ENCODE measurements around the gene TCAIM.
"Not testable (repeated sequence)": the region's sequence is repeated elsewhere in the genome, so short reads cannot be mapped to it uniquely, and the experiment has no call there.

TCAIM gene

GRCh38 chr3:44326515-44326914 is 12.1 kb upstream of the TCAIM start:
- ATAC-seq (replicated peaks; ENCODE audit: extremely low read depth, poor library complexity, severe bottlenecking) (no peak), DNase-seq (ENCODE audit: low spot score in 2 of 2) (no peak)
- Mint-ChIP-seq H3K9me3 (no peaks in the 10 kb centered on the region), H3K4me1 (no peaks in the 10 kb centered on the region), H3K27me3 (peaks cover 33% of the 10 kb centered on the region), H3K36me3 (ENCODE audit: insufficient read depth) (no peaks in the 10 kb centered on the region), H3K27ac (ENCODE audit: low read depth) (no peak overlapping the region), H3K4me3 (no peak overlapping the region)

- H3K9me3 Mint-ChIP-seq = no peaks in the 10 kb centered on the region
- no peaks in the 10 kb centered on the region for H3K4me1 Mint-ChIP-seq
- no peak overlapping the region for H3K4me3 Mint-ChIP-seq
- no peak for ATAC-seq (replicated peaks; ENCODE audit: extremely low read depth, poor library complexity, severe bottlenecking)
- H3K27ac Mint-ChIP-seq (ENCODE audit: low read depth) = no peak overlapping the region
- H3K36me3 Mint-ChIP-seq (ENCODE audit: insufficient read depth) = no peaks in the 10 kb centered on the region
- DNase-seq (ENCODE audit: low spot score in 2 of 2) = no peak
- peaks cover 55% of the 10 kb centered on the region for H3K27me3 Mint-ChIP-seq
These were observed 8.6 kb upstream of the TCAIM start for GRCh38 chr3:44329946-44330345.

- H3K27me3 Mint-ChIP-seq = peaks cover 55% of the 10 kb centered on the region
- DNase-seq (ENCODE audit: low spot score in 2 of 2) = no peak
- no peaks in the 10 kb centered on the region for H3K4me1 Mint-ChIP-seq
- no peak for ATAC-seq (replicated peaks; ENCODE audit: extremely low read depth, poor library complexity, severe bottlenecking)
- H3K4me3 Mint-ChIP-seq = no peak overlapping the region
- no peak overlapping the region for H3K27ac Mint-ChIP-seq (ENCODE audit: low read depth)
- no peaks in the 10 kb centered on the region for H3K36me3 Mint-ChIP-seq (ENCODE audit: insufficient read depth)
- no peaks in the 10 kb centered on the region for H3K9me3 Mint-ChIP-seq
These were observed 8.1 kb upstream of the TCAIM start for GRCh38 chr3:44330444-44330843.

GRCh38 chr3:44334326-44334725 is 4.2 kb upstream of the TCAIM start:
- Mint-ChIP-seq H3K4me1 (peaks cover 18% of the 10 kb centered on the region), H3K9me3 (no peaks in the 10 kb centered on the region), H3K4me3 (no peak overlapping the region), H3K36me3 (ENCODE audit: insufficient read depth) (peaks cover 18% of the 10 kb centered on the region), H3K27me3 (peaks cover 34% of the 10 kb centered on the region), H3K27ac (ENCODE audit: low read depth) (no peak overlapping the region)
- DNase-seq (ENCODE audit: low spot score in 2 of 2) (no peak), ATAC-seq (replicated peaks; ENCODE audit: extremely low read depth, poor library complexity, severe bottlenecking) (no peak)

GRCh38 chr3:44337248-44337785 is 1.2 kb upstream of the TCAIM start:
- H3K9me3 Mint-ChIP-seq = no peaks in the 10 kb centered on the region
- H3K27me3 Mint-ChIP-seq = peaks cover 22% of the 10 kb centered on the region
- ATAC-seq (replicated peaks; ENCODE audit: extremely low read depth, poor library complexity, severe bottlenecking) (no peak), DNase-seq (ENCODE audit: low spot score in 2 of 2) (no peak)
- H3K4me3 Mint-ChIP-seq = peak overlapping the region; percentile 94
- H3K4me1 Mint-ChIP-seq = peaks cover 31% of the 10 kb centered on the region
- peaks cover 20% of the 10 kb centered on the region for H3K36me3 Mint-ChIP-seq (ENCODE audit: insufficient read depth)
- peak overlapping the region; percentile 96 for H3K27ac Mint-ChIP-seq (ENCODE audit: low read depth)

- Mint-ChIP-seq H3K4me1 (peaks cover 31% of the 10 kb centered on the region), H3K36me3 (ENCODE audit: insufficient read depth) (peaks cover 20% of the 10 kb centered on the region), H3K27ac (ENCODE audit: low read depth) (peak overlapping the region; percentile 96), H3K27me3 (peaks cover 11% of the 10 kb centered on the region), H3K4me3 (peak overlapping the region; percentile 94), H3K9me3 (no peaks in the 10 kb centered on the region)
- DNase-seq (ENCODE audit: low spot score in 2 of 2) = no peak
- peak; percentile 61 for ATAC-seq (replicated peaks; ENCODE audit: extremely low read depth, poor library complexity, severe bottlenecking)
These were observed 212 bp downstream of the TCAIM start for GRCh38 chr3:44338828-44339127.

- DNase-seq (ENCODE audit: low spot score in 2 of 2) (no peak), ATAC-seq (replicated peaks; ENCODE audit: extremely low read depth, poor library complexity, severe bottlenecking) (no peak)
- Mint-ChIP-seq H3K27ac (ENCODE audit: low read depth) (peak overlapping the region; percentile 96), H3K27me3 (peaks cover 5% of the 10 kb centered on the region), H3K4me3 (peak overlapping the region; percentile 94), H3K36me3 (ENCODE audit: insufficient read depth) (peaks cover 20% of the 10 kb centered on the region), H3K4me1 (peaks cover 31% of the 10 kb centered on the region), H3K9me3 (no peaks in the 10 kb centered on the region)
These were observed 853 bp downstream of the TCAIM start for GRCh38 chr3:44339181-44340057.

- Mint-ChIP-seq H3K27me3 (no peaks in the 10 kb centered on the region), H3K9me3 (no peaks in the 10 kb centered on the region), H3K4me3 (peak overlapping the region; percentile 94), H3K36me3 (ENCODE audit: insufficient read depth) (peaks cover 20% of the 10 kb centered on the region), H3K27ac (ENCODE audit: low read depth) (no peak overlapping the region), H3K4me1 (peaks cover 31% of the 10 kb centered on the region)
- no peak for ATAC-seq (replicated peaks; ENCODE audit: extremely low read depth, poor library complexity, severe bottlenecking)
- no peak for DNase-seq (ENCODE audit: low spot score in 2 of 2)
These were observed 1.5 kb downstream of the TCAIM start for GRCh38 chr3:44340058-44340395.

GRCh38 chr3:44342176-44342790 is 3.7 kb downstream of the TCAIM start:
- no peak overlapping the region for H3K27ac Mint-ChIP-seq (ENCODE audit: low read depth)
- H3K36me3 Mint-ChIP-seq (ENCODE audit: insufficient read depth) = peaks cover 20% of the 10 kb centered on the region
- H3K4me1 Mint-ChIP-seq = peaks cover 28% of the 10 kb centered on the region
- ATAC-seq (replicated peaks; ENCODE audit: extremely low read depth, poor library complexity, severe bottlenecking) (no peak), DNase-seq (ENCODE audit: low spot score in 2 of 2) (no peak)
- no peaks in the 10 kb centered on the region for H3K27me3 Mint-ChIP-seq
- no peaks in the 10 kb centered on the region for H3K9me3 Mint-ChIP-seq
- H3K4me3 Mint-ChIP-seq = no peak overlapping the region

GRCh38 chr3:44343421-44343820 is 4.9 kb downstream of the TCAIM start:
- Mint-ChIP-seq H3K36me3 (ENCODE audit: insufficient read depth) (peaks cover 9% of the 10 kb centered on the region), H3K4me3 (no peak overlapping the region), H3K27me3 (no peaks in the 10 kb centered on the region), H3K27ac (ENCODE audit: low read depth) (no peak overlapping the region), H3K4me1 (peaks cover 26% of the 10 kb centered on the region), H3K9me3 (no peaks in the 10 kb centered on the region)
- ATAC-seq (replicated peaks; ENCODE audit: extremely low read depth, poor library complexity, severe bottlenecking) = no peak
- DNase-seq (ENCODE audit: low spot score in 2 of 2) = no peak

GRCh38 chr3:44346590-44346989 is 8.0 kb downstream of the TCAIM start:
- DNase-seq (ENCODE audit: low spot score in 2 of 2); H3K4me3 Mint-ChIP-seq; H3K9me3 Mint-ChIP-seq; H3K36me3 Mint-ChIP-seq (ENCODE audit: insufficient read depth); H3K27ac Mint-ChIP-seq (ENCODE audit: low read depth); ATAC-seq (replicated peaks; ENCODE audit: extremely low read depth, poor library complexity, severe bottlenecking); H3K27me3 Mint-ChIP-seq: not testable (repeated sequence)
- peaks cover 25% of the 10 kb centered on the region for H3K4me1 Mint-ChIP-seq

- no peak for ATAC-seq (replicated peaks; ENCODE audit: extremely low read depth, poor library complexity, severe bottlenecking)
These were observed 10.4 kb downstream of the TCAIM start for GRCh38 chr3:44348993-44349392.

GRCh38 chr3:44353355-44353924 is 14.9 kb downstream of the TCAIM start:
- peaks cover 29% of the 10 kb centered on the region for H3K4me1 Mint-ChIP-seq
- no peaks in the 10 kb centered on the region for H3K27me3 Mint-ChIP-seq
- no peak for DNase-seq (ENCODE audit: low spot score in 2 of 2)
- H3K4me3 Mint-ChIP-seq = no peak overlapping the region
- no peak for ATAC-seq (replicated peaks; ENCODE audit: extremely low read depth, poor library complexity, severe bottlenecking)
- H3K27ac Mint-ChIP-seq (ENCODE audit: low read depth) = no peak overlapping the region
- H3K36me3 Mint-ChIP-seq (ENCODE audit: insufficient read depth) = peaks cover 9% of the 10 kb centered on the region
- no peaks in the 10 kb centered on the region for H3K9me3 Mint-ChIP-seq

More at GRCh38 chr3:44348993-44349392, 10.4 kb downstream of the TCAIM start:
- H3K4me1 Mint-ChIP-seq = peaks cover 30% of the 10 kb centered on the region
- DNase-seq (ENCODE audit: low spot score in 2 of 2) = no peak
- H3K9me3 Mint-ChIP-seq = no peaks in the 10 kb centered on the region
- no peaks in the 10 kb centered on the region for H3K27me3 Mint-ChIP-seq
- peak overlapping the region; percentile 27 for H3K27ac Mint-ChIP-seq (ENCODE audit: low read depth)
- H3K4me3 Mint-ChIP-seq = no peak overlapping the region
- no peaks in the 10 kb centered on the region for H3K36me3 Mint-ChIP-seq (ENCODE audit: insufficient read depth)
